GM21576 (cell line): ENCODE results near the gene TANGO6.

Experiments used
- ATAC-seq: cut with Tn5 transposase; IDR thresholded peaks from one replicate; pipeline ENCODE4 v1.9.1; 2021; ENCODE audit warnings: mild to moderate bottlenecking, moderate library complexity; ENCODE audit not compliant: unreplicated experiment

TANGO6 gene

GRCh38 chr16:69088684-69089083 lies 245.4 kb downstream of the TANGO6 start:
- no peak for ATAC-seq

GRCh38 chr16:69089091-69089910 lies 246.0 kb downstream of the TANGO6 start:
- no peak for ATAC-seq

GRCh38 chr16:69093974-69094373 lies 250.6 kb downstream of the TANGO6 start:
- no peak for ATAC-seq

- no peak for ATAC-seq
Observed at GRCh38 chr16:69094501-69094900, 251.2 kb downstream of the TANGO6 start.

- ATAC-seq, result no peak
Observed at GRCh38 chr16:69095193-69095592, 251.9 kb downstream of the TANGO6 start.

GRCh38 chr16:69100071-69100691 lies 256.9 kb downstream of the TANGO6 start:
- no peak for ATAC-seq

GRCh38 chr16:69105501-69106361 lies 262.4 kb downstream of the TANGO6 start, which contains the start of gene HAS3:
Gene HAS3, plus strand, starts transcription at chr16:69105653. Its CDS starts 3,743 bp downstream, at chr16:69109396.
- ATAC-seq, result no peak

- no peak for ATAC-seq
Observed at GRCh38 chr16:69106491-69107315, 263.4 kb downstream of the TANGO6 start.

- no peak for ATAC-seq
Observed at GRCh38 chr16:69107316-69107962, 264.1 kb downstream of the TANGO6 start.

- ATAC-seq, result no peak
Observed at GRCh38 chr16:69108064-69108904, 265.0 kb downstream of the TANGO6 start.

GRCh38 chr16:69108905-69109252 lies 265.5 kb downstream of the TANGO6 start:
- ATAC-seq, result no peak

GRCh38 chr16:69109486-69110270 lies 266.3 kb downstream of the TANGO6 start:
- no peak for ATAC-seq

GRCh38 chr16:69110406-69110805 lies 267.1 kb downstream of the TANGO6 start:
- ATAC-seq, result no peak

GRCh38 chr16:69111216-69111875 lies 268.0 kb downstream of the TANGO6 start:
- no peak for ATAC-seq

GRCh38 chr16:69111876-69112230 lies 268.5 kb downstream of the TANGO6 start:
- ATAC-seq, result no peak

- peak; percentile 46 for ATAC-seq
Observed at GRCh38 chr16:69112285-69113129, 269.2 kb downstream of the TANGO6 start.

- ATAC-seq, result no peak
Observed at GRCh38 chr16:69113216-69113615, 269.9 kb downstream of the TANGO6 start.
